NOMO-1 treated with DMSO at 0.1 percent for 48 hours (cell line): ENCODE measurements around the gene CHMP1A.
A peak's percentile ranks its signal among the peaks of the same experiment; 100 is the strongest.
"Not testable (repeated sequence)": the region's sequence is repeated elsewhere in the genome, so short reads cannot be mapped to it uniquely, and the experiment has no call there.

ENCODE experiments used
- DNase-seq: peaks from one replicate; lab custom pipeline; 2025; ENCODE audit not compliant: unreplicated experiment; lab: John Stamatoyannopoulos, UW

The CHMP1A gene

DNA sequence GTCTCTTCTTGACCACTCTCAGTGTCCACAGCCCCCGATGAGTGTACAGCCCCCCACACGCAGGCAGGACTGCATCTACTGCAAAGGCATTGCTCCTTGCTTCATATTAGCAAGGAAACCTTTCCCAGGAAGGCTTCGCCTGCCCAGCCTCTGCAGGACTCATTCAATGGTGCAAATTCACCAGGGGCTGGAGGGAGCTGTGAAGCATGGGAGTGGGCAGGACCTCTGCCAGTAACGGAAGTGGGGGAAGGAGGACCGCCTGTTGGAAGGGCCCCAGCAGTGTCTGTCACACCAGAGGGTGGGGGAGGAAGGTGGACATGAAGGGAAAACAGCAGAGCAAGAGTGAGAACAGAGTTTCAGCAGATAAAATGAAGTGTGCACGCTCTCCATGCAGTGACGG is 2.6 kb upstream of the CHMP1A start:
- no peak for DNase-seq

DNA sequence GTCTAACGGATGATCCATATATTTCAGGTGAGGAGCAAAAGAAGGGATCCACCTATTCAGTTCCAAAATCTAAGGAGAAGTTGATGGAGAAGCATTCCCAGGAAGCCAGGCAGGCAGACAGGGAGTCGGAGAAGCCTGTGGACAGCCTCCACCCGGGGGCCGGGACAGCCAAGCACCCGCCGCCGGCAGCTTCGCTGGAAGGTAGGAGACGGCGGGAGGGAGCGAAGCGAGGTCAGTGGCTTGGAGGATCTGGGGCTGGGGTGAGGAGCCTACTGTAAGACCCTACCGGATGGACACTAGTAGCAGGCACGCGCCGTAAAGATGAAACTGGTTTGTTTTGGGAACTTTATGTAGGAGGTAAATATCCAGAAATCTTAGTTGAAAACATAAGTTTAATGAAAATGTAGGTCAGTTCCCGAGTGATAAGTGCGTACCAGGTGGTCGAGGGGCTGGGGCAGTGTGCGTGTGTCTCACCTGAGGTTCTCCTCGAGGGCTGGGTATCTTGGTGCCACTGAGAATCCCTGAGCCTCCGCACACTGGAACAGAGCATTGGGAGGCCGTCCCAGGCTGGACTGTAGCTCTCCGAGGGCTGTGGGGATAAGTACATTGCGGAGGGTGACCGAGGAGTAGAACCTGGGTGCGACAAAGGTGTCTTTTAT is 842 bp upstream of the CHMP1A start:
- peak; percentile 8 for DNase-seq

- DNase-seq, result no peak
Measured at GRCh38 chr16:89656435-89657121, 930 bp downstream of the CHMP1A start.

DNA sequence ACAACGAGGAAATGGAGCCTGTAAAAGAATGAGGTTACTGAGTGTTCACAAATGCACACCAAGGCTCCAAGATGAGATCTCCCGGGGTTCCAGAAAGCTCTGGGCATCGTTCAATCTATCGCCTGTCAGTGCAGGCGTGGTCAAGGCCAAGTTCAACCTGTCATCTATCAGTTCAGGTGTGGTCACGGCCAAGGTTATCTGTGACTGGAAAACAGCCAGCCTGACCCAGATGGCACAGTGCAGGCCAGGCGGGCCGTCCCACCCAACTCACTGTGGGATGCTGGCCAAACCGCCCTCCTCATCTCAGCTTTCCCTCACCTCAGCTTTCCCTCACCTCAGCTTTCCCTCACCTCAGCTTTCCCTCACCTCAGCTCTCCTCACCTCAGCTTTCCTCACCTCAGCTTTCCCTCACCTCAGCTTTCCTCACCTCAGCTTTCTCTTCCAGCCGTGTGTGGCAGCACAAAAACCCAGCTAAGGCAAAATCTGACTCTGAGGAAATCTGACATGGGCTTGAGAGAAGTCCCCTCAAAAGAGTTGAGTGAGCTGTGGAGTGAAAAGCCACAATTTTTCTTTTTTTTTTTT is 2.4 kb downstream of the CHMP1A start:
- no peak for DNase-seq

- DNase-seq, result no peak
Measured at GRCh38 chr16:89653656-89654295, 3.7 kb downstream of the CHMP1A start.

GRCh38 chr16:89651584-89651983 is 5.9 kb downstream of the CHMP1A start:
- no peak for DNase-seq

- DNase-seq, result no peak
Measured at GRCh38 chr16:89646906-89647305, 10.6 kb downstream of the CHMP1A start.

- DNase-seq, result no peak
Measured at GRCh38 chr16:89646270-89646669, 11.2 kb downstream of the CHMP1A start.

DNA sequence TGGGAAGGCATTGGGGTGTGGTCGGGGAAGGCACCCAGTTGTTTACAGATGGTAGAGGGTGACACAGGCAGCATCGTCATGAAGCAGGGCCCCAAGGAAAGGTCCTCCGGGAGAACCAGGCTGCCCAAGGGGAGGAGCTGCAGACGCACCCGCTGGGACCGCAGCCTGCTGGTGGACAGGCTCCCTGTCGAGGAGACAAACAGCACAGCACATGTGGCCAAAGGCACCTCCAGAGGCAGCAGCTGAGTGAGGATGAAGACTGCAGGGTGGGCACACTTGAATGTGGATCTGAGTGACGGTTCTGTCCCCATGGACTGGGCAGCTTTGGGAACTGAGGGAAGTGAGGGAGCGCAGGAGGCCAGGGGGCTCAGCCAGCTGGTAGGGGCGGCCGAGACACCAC is 12.4 kb downstream of the CHMP1A start:
- no peak for DNase-seq

GRCh38 chr16:89643769-89644300 is 13.7 kb downstream of the CHMP1A start:
- no peak for DNase-seq

DNA sequence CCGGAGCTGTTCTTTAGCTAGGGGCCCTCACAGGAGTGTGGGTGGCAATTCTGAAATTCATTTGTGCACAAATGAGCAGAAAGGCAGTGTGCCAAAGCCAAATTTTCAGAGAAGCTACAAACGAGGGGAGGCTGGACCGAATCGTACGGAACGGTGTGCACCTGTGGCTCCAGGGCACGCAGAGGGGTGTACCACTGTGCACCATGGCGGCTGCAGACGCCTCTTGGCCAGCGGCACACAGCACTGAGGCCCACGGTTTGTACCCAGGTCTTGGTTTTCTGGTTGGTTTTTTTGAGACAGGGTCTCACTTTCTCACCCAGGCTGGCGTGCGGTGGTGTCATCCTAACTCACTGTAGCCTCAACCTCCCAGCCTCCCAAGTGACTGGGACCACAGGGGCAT is 14.9 kb downstream of the CHMP1A start:
- DNase-seq, result no peak

DNA sequence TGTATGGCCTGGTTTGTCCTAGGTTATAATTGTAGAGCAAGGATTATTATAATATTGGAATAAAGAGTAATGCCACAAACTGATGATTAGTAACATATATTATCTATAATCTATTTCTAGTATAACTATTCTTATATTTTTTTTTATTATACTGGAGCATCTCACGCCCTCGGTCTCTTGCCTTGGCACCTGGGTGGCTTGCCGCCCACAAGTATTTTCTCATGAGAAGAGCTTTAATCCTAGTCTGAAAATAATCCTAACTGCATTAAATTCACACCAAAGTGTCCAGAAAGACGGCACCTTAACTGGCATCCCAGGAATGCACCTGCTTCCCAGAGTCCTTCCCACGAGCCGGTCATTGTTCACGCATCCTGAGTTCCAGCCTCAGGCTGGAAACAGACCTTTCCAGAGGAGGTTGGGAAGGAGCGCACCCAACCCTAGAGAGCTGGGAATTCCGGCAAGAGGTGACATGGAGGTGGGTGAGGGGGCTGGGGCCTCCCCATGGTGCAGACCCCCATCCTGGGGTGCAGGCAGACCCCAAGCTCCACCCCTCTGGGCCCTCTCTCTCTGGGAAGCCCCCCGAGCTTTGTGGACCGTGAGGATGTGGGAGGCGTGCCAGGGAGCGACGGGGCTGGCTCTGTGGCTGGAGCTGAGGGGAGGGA is 15.9 kb downstream of the CHMP1A start:
- DNase-seq, result no peak

- no peak for DNase-seq
Measured at GRCh38 chr16:89639385-89639784, 18.1 kb downstream of the CHMP1A start.

GRCh38 chr16:89638455-89638854 is 19.1 kb downstream of the CHMP1A start:
- DNase-seq, result no peak

DNA sequence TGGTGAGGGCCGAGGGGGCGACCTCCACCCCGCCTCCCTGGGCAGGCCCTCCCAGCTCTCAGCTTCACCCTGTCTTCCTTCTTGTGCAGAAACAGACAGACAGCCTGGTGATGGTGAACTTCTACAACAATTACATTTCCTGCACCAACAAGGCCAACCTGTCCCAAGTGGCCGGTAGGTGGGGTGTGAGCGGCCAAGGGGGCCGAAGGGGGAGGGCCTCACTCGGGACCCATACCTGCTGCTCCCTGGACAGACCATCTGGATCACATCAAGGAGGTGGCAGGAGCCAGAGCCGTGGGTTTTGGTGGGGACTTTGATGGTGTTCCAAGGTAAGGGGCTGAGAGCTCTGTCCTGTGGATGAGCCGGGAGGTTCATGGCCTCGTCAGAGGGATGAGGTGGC is 20.1 kb downstream of the CHMP1A start:
- no peak for DNase-seq

DNA sequence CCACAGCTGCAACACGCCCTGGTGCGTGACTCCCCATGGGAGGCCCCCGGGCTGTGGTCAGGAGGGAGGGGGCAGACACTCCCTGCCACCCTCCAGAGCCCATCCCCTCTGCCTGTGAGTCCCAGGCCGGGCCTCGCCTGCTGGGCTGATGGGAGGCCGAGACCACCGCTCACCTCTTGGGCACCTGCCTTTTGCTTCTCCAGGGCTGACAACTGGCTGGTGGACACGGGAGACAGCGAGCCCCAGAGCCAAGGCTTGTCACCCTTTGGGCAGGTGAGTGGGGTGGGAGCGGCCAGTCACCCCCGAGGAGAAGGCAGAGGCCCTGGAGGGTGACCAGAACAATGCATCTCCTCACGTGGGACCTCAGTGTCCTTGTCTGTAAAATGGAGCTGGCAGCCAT is 20.8 kb downstream of the CHMP1A start:
- DNase-seq, result no peak

GRCh38 chr16:89634463-89635385 is 22.8 kb downstream of the CHMP1A start:
- DNase-seq, result not testable (repeated sequence)

DNA sequence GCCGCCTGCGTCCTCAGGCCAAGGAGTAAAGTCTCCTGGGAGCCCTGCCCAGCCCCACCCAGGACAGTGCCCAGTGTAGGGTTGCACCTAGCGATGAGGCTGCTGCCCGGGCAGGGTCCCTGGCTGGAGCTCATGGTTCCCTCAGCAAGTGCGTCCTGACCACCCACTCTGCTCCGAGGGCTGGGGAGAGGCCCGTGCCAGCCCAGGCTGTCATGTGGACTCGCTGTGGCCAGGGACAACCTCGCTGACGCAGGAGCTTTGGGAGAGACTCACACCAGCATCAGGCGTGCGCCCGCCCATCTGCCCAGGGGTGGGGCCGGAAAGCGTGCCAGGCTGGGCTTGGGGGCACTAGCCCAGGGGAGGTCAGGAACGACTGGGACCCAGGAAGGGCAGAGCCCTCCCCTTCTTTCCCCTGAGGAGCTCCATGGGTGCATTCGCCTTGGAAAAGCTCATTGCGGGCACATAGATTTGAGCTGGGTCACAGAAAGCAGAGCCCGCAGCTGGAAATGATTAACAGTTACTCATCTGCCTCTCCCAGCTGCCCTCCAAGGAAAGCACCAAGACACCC is 24.4 kb downstream of the CHMP1A start:
- no peak for DNase-seq

- DNase-seq, result no peak
Measured at GRCh38 chr16:89629827-89630610, 27.5 kb downstream of the CHMP1A start.
